C4-2B (cell line): ENCODE results near the gene RNF227.

ENCODE experiments used
- H3K27ac ChIP-seq: fragments of 450-650 bp; 2 replicates; pipeline ENCODE4 v1.5.1; 2017
- CTCF ChIP-seq: fragments of 450-650 bp; conservative IDR thresholded peaks from 2 replicates; pipeline ENCODE4 v1.5.1; 2017; ENCODE audit warnings: mild to moderate bottlenecking
- ZFX ChIP-seq: fragments of 450-650 bp; IDR thresholded peaks from 2 replicates; pipeline ENCODE4 v1.6.1; 2017

RNF227 gene

DNA sequence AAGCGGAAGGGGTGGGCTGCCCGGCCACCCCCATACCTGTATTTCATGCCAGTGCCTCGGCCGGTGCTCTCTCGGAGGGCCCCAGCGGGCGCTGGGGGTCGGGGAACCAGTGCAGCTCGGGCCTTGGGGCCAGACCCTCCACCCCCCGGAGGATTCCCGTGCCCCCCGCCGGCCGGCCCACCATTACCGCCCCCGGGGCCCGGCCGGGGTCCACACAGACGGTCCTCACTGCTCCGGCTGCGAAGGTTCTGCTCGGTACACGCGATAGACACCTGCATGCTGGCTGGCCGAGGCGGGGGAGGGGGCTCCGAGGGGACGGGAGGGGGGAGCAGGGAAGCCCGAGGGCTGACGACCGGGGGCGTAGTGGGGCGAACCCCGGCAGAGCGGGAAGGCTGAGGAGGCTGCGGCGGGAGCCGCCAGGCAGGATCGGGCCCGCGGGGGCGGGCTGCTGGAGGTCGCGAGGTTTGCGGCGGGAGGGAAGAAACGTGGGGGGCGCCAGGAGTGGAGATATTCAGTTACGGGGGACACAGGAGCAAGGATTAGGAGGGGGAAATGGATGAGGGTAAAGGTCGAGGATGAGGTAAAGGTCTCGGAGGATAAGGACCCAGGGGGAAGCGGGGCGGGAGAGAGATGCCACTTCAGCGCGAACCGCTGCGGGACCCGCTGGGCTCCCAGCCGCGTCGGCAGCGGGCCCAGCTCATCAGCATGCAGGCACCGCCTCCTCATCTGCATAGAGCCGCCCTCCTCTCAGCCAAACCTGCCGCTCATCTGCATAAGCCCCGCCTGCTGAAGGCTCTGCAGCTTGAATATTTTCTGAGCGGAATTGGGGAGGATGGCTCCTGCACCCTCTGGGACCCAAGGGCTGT is 13.3 kb upstream of the RNF227 start, which contains the start of gene KCNAB3:
Gene KCNAB3, minus strand, starts transcription at position 699 of the 866 bp plus-strand sequence. Its CDS starts 421 bp downstream, at position 278.
- H3K27ac ChIP-seq, result no peak within 1 kb of the TSS; the same call in 1 of the 2 replicates
- TF ChIP-seq ZFX (no peak), CTCF (no peak)

DNA sequence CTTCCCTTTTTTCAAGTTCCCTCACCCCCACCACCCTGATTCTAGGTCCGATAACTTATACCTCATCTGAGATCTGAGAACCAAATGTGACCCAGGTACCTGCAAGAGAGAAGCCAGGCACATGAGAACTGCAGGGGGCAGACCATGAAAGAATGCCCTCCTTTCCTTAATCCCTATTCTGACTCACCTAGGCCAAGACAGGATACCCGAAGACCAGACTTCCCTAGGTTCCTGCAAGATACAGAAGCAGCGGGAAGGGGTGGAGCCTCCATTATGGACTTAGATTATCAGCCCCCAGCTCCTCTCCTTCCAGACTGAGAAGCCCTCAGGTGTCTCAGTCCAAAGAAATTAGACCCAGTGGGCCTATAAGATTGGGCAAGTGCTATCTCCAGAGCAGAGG is 11.5 kb upstream of the RNF227 start:
- TF ChIP-seq ZFX (no peak), CTCF (no peak)
- no peak overlapping the region for H3K27ac ChIP-seq

GRCh38 chr17:7922845-7923628 is 6.9 kb upstream of the RNF227 start:
- no peak for TF ChIP-seq CTCF
- no peak for TF ChIP-seq ZFX
- no peak overlapping the region for H3K27ac ChIP-seq

DNA sequence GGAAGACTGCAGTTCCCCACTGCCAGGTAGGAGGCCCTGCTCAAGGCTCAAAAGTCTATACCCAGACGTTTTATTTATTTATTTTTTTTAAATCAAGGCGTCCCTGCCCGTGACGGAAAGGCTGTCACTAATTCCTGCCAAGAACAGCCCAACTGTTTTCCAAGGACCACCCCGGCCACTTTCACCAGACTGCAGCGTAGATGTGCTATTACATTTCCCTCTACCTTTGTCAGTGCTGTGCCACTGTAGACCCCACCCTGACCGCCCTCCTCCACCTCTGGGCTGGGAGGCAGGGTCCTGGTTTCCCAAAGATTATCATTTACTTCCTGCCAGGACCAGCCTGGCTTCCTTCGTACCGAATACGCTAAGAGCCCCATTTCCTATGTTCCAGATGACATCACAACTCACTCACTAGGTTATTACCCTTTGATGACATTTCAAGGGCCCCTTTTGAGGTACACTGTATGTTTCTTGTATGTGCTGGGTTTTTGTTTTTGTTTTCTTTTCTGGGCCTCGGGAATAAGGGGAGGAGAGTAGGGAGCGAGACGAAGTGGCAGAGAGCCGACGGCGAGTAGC is 6.3 kb upstream of the RNF227 start:
- TF ChIP-seq CTCF, result no peak
- no peak for TF ChIP-seq ZFX
- no peak overlapping the region for H3K27ac ChIP-seq

DNA sequence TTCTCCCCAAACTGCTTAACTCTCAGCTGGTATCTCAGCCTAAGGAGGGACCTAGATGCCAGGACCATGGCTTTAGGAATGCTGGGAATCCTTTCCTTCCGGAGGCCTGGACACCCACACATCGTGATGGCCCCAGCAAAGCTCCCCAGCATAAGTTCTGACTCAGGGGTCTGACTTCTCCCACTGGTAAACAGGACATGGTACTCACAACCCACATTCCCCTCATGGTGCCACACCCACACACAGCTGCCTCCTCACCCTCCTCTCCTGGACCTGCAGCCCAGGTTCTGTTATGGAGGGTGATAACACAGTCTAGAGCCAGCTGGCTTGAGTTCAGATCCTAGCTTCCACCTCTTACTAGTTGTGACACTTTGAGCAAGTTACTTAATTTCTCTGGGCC is 719 bp upstream of the RNF227 start:
- no peak for TF ChIP-seq ZFX
- no peak for TF ChIP-seq CTCF
- H3K27ac ChIP-seq, result peak overlapping the region; percentile 88

GRCh38 chr17:7916385-7916682 is 245 bp upstream of the RNF227 start:
- H3K27ac ChIP-seq, result peak overlapping the region; percentile 88
- TF ChIP-seq ZFX (no peak), CTCF (no peak)

GRCh38 chr17:7915179-7915610 is 894 bp downstream of the RNF227 start:
- peak overlapping the region; percentile 88 for H3K27ac ChIP-seq
- TF ChIP-seq ZFX (no peak), CTCF (no peak)
